ENCODE measurements around the gene TTR. TPM values are rescaled to one million over a fixed set of nuclear protein-coding genes. Genes with fewer than 3 reads are reported as not detected.

TTR gene
- total and polyA plus RNA-seq, 2 experiments from 2014 or later: not detected

DNA sequence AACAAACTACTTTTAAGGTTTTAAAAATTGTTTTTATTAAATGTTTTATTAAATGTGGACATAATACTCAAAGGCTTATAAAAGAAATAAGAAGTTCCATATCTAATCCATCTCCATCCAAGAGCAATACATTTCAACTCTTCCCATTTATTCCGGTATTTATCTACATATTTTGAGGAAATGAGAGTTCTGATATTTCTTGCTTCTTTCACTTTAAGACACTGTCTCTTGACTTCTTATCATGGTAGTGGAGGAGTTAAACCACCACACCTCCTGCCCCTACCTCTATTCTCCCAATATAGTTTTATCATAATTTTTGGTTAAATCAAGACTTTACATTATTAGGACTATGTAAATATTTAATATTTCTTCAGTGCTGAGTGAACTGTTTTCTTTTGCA lies 40.7 kb downstream of the TTR start (continued):
- TF ChIP-seq POLR2AphosphoS5 (IDR thresholded peaks at IDR 0.05; ENCODE audit: low read depth): no peak
- no peak for TF ChIP-seq ZNF331 (CRISPR knock-in tag; IDR thresholded peaks at IDR 0.05; ENCODE audit: low read depth)
- TF ChIP-seq JUNB (IDR thresholded peaks at IDR 0.05; ENCODE audit: unreplicated experiment): no peak
- TF ChIP-seq, protein P1, sequence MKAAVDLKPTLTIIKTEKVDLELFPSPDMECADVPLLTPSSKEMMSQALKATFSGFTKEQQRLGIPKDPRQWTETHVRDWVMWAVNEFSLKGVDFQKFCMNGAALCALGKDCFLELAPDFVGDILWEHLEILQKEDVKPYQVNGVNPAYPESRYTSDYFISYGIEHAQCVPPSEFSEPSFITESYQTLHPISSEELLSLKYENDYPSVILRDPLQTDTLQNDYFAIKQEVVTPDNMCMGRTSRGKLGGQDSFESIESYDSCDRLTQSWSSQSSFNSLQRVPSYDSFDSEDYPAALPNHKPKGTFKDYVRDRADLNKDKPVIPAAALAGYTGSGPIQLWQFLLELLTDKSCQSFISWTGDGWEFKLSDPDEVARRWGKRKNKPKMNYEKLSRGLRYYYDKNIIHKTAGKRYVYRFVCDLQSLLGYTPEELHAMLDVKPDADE (IDR thresholded peaks at IDR 0.05): no peak

DNA sequence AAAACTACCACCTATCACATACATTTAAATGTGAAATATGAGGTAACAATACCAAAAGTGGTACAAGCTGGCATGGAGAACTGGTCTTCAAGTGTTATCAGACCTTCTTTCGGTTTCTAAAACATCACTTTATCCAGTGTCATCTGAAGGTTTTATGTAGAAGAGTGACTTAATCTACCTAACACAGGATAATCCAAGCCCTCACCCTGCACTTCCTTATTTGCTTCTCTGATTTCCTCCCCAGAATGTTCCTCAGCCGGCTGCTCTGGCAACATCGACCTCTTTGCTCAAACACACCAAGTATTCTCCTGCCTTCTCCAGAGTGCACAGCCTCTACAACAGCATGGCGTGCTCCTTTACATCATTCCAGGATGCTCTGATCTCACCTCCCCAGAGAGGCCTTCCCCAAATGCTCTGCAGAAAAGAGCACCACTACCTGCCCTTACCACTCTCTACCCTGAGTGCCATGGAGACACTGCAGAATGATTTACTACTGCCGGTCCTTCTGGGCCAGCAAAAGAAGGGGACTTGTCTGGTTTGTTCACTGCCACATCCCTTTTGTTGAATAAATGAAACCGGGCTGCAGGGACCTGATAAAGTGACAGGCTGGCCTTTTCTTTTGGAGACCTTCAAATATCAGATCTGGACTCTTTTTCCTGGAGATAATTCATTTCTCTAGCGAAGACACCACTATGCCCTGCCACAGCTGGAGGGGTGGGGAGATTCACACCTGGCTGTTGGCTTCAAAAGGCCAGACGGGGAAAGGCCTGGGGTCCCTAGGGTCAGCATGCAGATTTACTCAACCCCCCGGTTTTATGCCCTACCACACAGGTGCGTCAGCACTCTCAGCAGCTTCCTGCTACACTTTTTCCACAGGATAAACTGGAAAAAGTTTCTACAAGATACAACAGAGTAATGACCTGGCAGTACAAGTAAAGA lies 42.0 kb downstream of the TTR start:
- Mint-ChIP-seq H3K9me3 (peaks cover 3% of the 10 kb centered on the region; the same call in 1 of the 3 replicates), H3K4me3 (no peak overlapping the region), H3K27ac (no peak overlapping the region), H3K27me3 (ENCODE audit: insufficient read depth, low read depth, poor library complexity) (peaks cover 3% of the 10 kb centered on the region), H3K4me1 (peaks cover 5% of the 10 kb centered on the region; the same call in 1 of the 3 replicates), H3K36me3 (ENCODE audit: low read depth) (peaks cover 44% of the 10 kb centered on the region)
- Histone ChIP-seq H3K79me2 (replicated peaks; ENCODE audit: insufficient read depth) (no peaks in the 10 kb centered on the region), H3F3A (replicated peaks; ENCODE audit: low read depth) (no peaks in the 10 kb centered on the region), H3K4me2 (no peak overlapping the region), H3K4me1 (ENCODE audit: insufficient read depth) (no peaks in the 10 kb centered on the region), H3K27me3 (ENCODE audit: insufficient read depth) (no peaks in the 10 kb centered on the region), H2AFZ (no peak overlapping the region), H3K36me3 (ENCODE audit: insufficient read depth) (peaks cover 10% of the 10 kb centered on the region), H3K4me3 (no peak overlapping the region), H4K20me1 (replicated peaks; ENCODE audit: insufficient read depth) (no peaks in the 10 kb centered on the region), H3K9me2 (ENCODE audit: insufficient read depth) (no peaks in the 10 kb centered on the region), H3K27ac (ENCODE audit: low read depth) (no peak overlapping the region)
- DNase-seq (ENCODE audit: low spot score) (no peak), ATAC-seq (no peak)
- TF ChIP-seq ZNF331 (CRISPR knock-in tag; IDR thresholded peaks at IDR 0.05; ENCODE audit: low read depth) (no peak), STAT1 (IDR thresholded peaks at IDR 0.05; ENCODE audit: unreplicated experiment) (no peak), EZH2 (IDR thresholded peaks at IDR 0.05; ENCODE audit: low read depth, unreplicated experiment) (no peak), NANOG (IDR thresholded peaks at IDR 0.05; ENCODE audit: borderline replicate concordance) (no peak), POLR2AphosphoS5 (IDR thresholded peaks at IDR 0.05; ENCODE audit: low read depth) (no peak), ZNF114 (CRISPR knock-in tag; IDR thresholded peaks at IDR 0.05) (no peak), JUNB (IDR thresholded peaks at IDR 0.05; ENCODE audit: unreplicated experiment) (no peak), EZH2phosphoT487 (IDR thresholded peaks at IDR 0.05; ENCODE audit: unreplicated experiment) (no peak), CREB1 (CRISPR knock-in tag; IDR thresholded peaks at IDR 0.05; ENCODE audit: low read depth) (no peak)
- TF ChIP-seq, protein P2, sequence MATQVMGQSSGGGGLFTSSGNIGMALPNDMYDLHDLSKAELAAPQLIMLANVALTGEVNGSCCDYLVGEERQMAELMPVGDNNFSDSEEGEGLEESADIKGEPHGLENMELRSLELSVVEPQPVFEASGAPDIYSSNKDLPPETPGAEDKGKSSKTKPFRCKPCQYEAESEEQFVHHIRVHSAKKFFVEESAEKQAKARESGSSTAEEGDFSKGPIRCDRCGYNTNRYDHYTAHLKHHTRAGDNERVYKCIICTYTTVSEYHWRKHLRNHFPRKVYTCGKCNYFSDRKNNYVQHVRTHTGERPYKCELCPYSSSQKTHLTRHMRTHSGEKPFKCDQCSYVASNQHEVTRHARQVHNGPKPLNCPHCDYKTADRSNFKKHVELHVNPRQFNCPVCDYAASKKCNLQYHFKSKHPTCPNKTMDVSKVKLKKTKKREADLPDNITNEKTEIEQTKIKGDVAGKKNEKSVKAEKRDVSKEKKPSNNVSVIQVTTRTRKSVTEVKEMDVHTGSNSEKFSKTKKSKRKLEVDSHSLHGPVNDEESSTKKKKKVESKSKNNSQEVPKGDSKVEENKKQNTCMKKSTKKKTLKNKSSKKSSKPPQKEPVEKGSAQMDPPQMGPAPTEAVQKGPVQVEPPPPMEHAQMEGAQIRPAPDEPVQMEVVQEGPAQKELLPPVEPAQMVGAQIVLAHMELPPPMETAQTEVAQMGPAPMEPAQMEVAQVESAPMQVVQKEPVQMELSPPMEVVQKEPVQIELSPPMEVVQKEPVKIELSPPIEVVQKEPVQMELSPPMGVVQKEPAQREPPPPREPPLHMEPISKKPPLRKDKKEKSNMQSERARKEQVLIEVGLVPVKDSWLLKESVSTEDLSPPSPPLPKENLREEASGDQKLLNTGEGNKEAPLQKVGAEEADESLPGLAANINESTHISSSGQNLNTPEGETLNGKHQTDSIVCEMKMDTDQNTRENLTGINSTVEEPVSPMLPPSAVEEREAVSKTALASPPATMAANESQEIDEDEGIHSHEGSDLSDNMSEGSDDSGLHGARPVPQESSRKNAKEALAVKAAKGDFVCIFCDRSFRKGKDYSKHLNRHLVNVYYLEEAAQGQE (IDR thresholded peaks at IDR 0.05; ENCODE audit: unreplicated experiment): no peak
- TF ChIP-seq, protein P3, sequence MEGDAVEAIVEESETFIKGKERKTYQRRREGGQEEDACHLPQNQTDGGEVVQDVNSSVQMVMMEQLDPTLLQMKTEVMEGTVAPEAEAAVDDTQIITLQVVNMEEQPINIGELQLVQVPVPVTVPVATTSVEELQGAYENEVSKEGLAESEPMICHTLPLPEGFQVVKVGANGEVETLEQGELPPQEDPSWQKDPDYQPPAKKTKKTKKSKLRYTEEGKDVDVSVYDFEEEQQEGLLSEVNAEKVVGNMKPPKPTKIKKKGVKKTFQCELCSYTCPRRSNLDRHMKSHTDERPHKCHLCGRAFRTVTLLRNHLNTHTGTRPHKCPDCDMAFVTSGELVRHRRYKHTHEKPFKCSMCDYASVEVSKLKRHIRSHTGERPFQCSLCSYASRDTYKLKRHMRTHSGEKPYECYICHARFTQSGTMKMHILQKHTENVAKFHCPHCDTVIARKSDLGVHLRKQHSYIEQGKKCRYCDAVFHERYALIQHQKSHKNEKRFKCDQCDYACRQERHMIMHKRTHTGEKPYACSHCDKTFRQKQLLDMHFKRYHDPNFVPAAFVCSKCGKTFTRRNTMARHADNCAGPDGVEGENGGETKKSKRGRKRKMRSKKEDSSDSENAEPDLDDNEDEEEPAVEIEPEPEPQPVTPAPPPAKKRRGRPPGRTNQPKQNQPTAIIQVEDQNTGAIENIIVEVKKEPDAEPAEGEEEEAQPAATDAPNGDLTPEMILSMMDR (conservative IDR thresholded peaks at IDR 0.05; ENCODE audit: low read depth in 2 of 2): no peak
- TF ChIP-seq, protein P1 (IDR thresholded peaks at IDR 0.05): no peak
